Endothelial cell of umbilical vein (primary cell): ENCODE data around the gene ZNF609. TPM values are rescaled to one million over a fixed set of nuclear protein-coding genes. Genes with fewer than 3 reads are reported as not detected.

ENCODE experiments used
- BruUV-seq: library from RNA; stranded (reverse); fragments of 400-500 nt; replicated peaks from 2 replicates; lab custom pipeline; 2021; lab: Mats Ljungman, UMichigan
- CTCF ChIA-PET: fragments of 300-600, 350-600 bp; sonication (Branson Sonifier 250); formaldehyde crosslinking; loops from one replicate; lab custom pipeline; 2021; ENCODE audit warnings: antibody characterized with exemption, inconsistent platforms; lab: Charles Lee
- POLR2A ChIA-PET: fragments of 300-600, 350-600 bp; sonication (Branson Sonifier 250); formaldehyde crosslinking; loops from one replicate; lab custom pipeline; 2021; ENCODE audit warnings: antibody characterized with exemption, inconsistent platforms; lab: Charles Lee
- DNase-seq: peaks from one replicate; pipeline ENCODE4 v3.0.0-alpha.2; 2011; ENCODE audit warnings: low read depth, low spot score
- FAIRE-seq: peaks from 2 replicates; lab custom pipeline; 2011; peaks lifted over from hg19 to GRCh38; lab: Jason Lieb, UNC
- H2AFZ ChIP-seq: 2 replicates; pipeline ENCODE4 v1.6.0; 2012; ENCODE audit warnings: low read depth, low read length, control low read depth, inconsistent platforms
- H3K27ac ChIP-seq: 2 replicates; pipeline ENCODE4 v1.5.1; 2011; ENCODE audit warnings: low read depth, mild to moderate bottlenecking, control low read depth, low read length, moderate library complexity; ENCODE audit not compliant: insufficient read depth
- H3K27me3 ChIP-seq, 2 experiments: 2 replicates each; pipeline versions ENCODE4 v1.6.0 to v1.6.1; 2011; ENCODE audit warnings: low read length in 2 of 2, mixed read lengths in 1 of 2; ENCODE audit not compliant: control insufficient read depth in 2 of 2, insufficient read depth in 2 of 2
- H3K36me3 ChIP-seq, 2 experiments: 2 replicates in 1 of 2; 3 replicates in 1 of 2; pipeline ENCODE4 v1.5.1; 2011; ENCODE audit warnings: low read length in 2 of 2, mild to moderate bottlenecking in 1 of 2, moderate library complexity in 1 of 2; ENCODE audit not compliant: control insufficient read depth in 2 of 2, insufficient read depth in 2 of 2; ENCODE audit errors: extremely low read depth in 1 of 2
- H3K4me1 ChIP-seq: 3 replicates; pipeline ENCODE4 v1.5.1; 2011; ENCODE audit warnings: mild to moderate bottlenecking, low read length; ENCODE audit not compliant: control insufficient read depth, insufficient read depth; ENCODE audit errors: extremely low read depth
- H3K4me2 ChIP-seq: 2 replicates; pipeline ENCODE4 v1.6.1; 2011; ENCODE audit warnings: low read length, control low read depth, mixed read lengths; ENCODE audit not compliant: insufficient read depth
- H3K4me3 ChIP-seq, 3 experiments: fragments of 200-600 bp in 1 of 3; sonication (generic), shearing (Covaris generic) in 1 of 3; replicated peaks in 1 of 3; 2 replicates each; pipeline ENCODE4 v1.5.1; 2011 to 2016; ENCODE audit warnings: control low read depth in 3 of 3, low read length in 3 of 3, mild to moderate bottlenecking in 2 of 3, inconsistent platforms in 1 of 3, low read depth in 1 of 3, moderate library complexity in 1 of 3; ENCODE audit not compliant: insufficient read depth in 1 of 3
- H3K79me2 ChIP-seq: 2 replicates; pipeline ENCODE4 v1.6.0; 2012; ENCODE audit warnings: low read length, inconsistent platforms; ENCODE audit not compliant: control insufficient read depth, insufficient read depth
- H3K9ac ChIP-seq: replicated peaks from 2 replicates; pipeline ENCODE3; 2011; ENCODE audit warnings: low read length, control low read depth; ENCODE audit not compliant: insufficient read depth; ENCODE audit errors: extremely low read depth
- H3K9me1 ChIP-seq: replicated peaks from 3 replicates; pipeline ENCODE4 v1.6.0; 2011; ENCODE audit warnings: mild to moderate bottlenecking, low read length; ENCODE audit not compliant: control insufficient read depth, insufficient read depth; ENCODE audit errors: extremely low read depth
- H3K9me3 ChIP-seq: replicated peaks from 2 replicates; pipeline ENCODE4 v1.5.1; 2012; ENCODE audit warnings: low read length, inconsistent platforms; ENCODE audit not compliant: control insufficient read depth, insufficient read depth
- H4K20me1 ChIP-seq: replicated peaks from 2 replicates; pipeline ENCODE3; 2011; ENCODE audit warnings: mild to moderate bottlenecking, low read length; ENCODE audit not compliant: control insufficient read depth, insufficient read depth; ENCODE audit errors: extremely low read depth
- EZH2 ChIP-seq: IDR thresholded peaks from 2 replicates; pipeline ENCODE4 v1.6.1; 2012; ENCODE audit warnings: borderline replicate concordance, low read depth, mild to moderate bottlenecking, moderate library complexity, low read length, inconsistent platforms; ENCODE audit not compliant: severe bottlenecking
- GATA2 ChIP-seq: IDR thresholded peaks from 2 replicates; pipeline ENCODE4 v1.7.0; 2011; ENCODE audit warnings: low read depth, mild to moderate bottlenecking, moderate library complexity, mixed read lengths, low read length; ENCODE audit not compliant: insufficient read length, insufficient read depth
- JUN ChIP-seq: IDR thresholded peaks from 2 replicates; pipeline ENCODE4 v1.6.1; 2011; ENCODE audit warnings: borderline replicate concordance, low read depth; ENCODE audit not compliant: insufficient read length, insufficient read depth
- MYC ChIP-seq: IDR thresholded peaks from one replicate; pipeline ENCODE4 v1.6.1; 2011; ENCODE audit warnings: mild to moderate bottlenecking, low read depth, low read length
- POLR2AphosphoS5 ChIP-seq: IDR thresholded peaks from 2 replicates; pipeline ENCODE4 v1.6.1; 2012; ENCODE audit warnings: low read depth, mild to moderate bottlenecking, control low read depth, low read length, moderate library complexity; ENCODE audit not compliant: insufficient read depth
- dilution Hi-C: fragments of 300-500 bp; cut with MboI; formaldehyde crosslinking; loops from one replicate; pipeline ENCODE4 v1.15.0; 2019; ENCODE audit warnings: low sequenced_read_pairs; ENCODE audit not compliant: extremely low pct_ligation_motif_present
- intact Hi-C: fragments of 100-400 bp; cut with micrococcal nuclease; formaldehyde crosslinking; loops from one replicate; pipeline ENCODE4 v1.10.0; 2022
- polyA plus RNA-seq, 4 experiments: library from polyadenylated mRNA; depleted of rRNA in 3 of 4; stranded (reverse) in 3 of 4; unstranded in 1 of 4; fragments of >200 nt; gene quantifications; 2 replicates each; pipeline versions ENCODE4 v1.2.1 to v1.2.3, GENCODE V29; 2011 to 2012; ENCODE audit warnings: missing spikeins in 1 of 4
- total RNA-seq: library from RNA; stranded (reverse); gene quantifications from 2 replicates; pipeline ENCODE4 v1.2.3, GENCODE V29; 2021
- TF ChIP-seq, protein P1 (sequence below): IDR thresholded peaks from 2 replicates; pipeline ENCODE4 v1.6.1; 2011; ENCODE audit not compliant: insufficient read depth, insufficient read length
- TF ChIP-seq, protein P2 (sequence below), 2 donors: IDR thresholded peaks; 1 replicate in 1 of 2; 2 replicates in 1 of 2; pipeline ENCODE4 v1.5.1; 2011; ENCODE audit warnings: low read length in 2 of 2, mild to moderate bottlenecking in 2 of 2, moderate library complexity in 2 of 2, control low read depth in 1 of 2, inconsistent platforms in 1 of 2, low read depth in 1 of 2; ENCODE audit not compliant: insufficient read depth in 1 of 2; ENCODE audit errors: extremely low read depth in 1 of 2

ZNF609 gene
- total and polyA plus RNA-seq, 2 donors (not counting 3 experiments of a cell fraction or from before 2014, with no cell fraction given) = 18.2 to 49.6 TPM

DNA sequence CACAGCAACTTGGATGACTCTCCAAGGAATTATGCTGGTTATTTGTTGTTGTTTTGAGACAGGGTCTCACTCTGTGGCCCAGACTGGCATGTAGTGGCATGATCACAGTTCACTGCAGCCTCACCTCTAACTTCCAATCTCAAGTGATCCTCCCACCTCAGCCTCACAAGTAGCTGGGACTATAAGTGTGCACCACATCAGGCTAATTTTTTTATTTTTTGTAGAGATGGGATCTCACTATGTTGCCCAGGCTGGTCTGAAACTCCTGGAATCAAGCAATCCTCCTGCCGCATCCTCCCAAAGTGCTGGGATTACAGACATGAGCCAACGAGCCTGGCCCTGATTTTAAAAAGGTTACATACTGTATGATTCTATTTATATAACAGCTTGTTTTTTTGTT is 252.0 kb downstream of the ZNF609 start:
- Histone ChIP-seq H3K27ac (no peak overlapping the region), H3K9me3 (no peaks in the 10 kb centered on the region), H3K9me1 (no peaks in the 10 kb centered on the region), H3K79me2 (no peaks in the 10 kb centered on the region), H2AFZ (no peak overlapping the region), H3K36me3 (no peaks in the 10 kb centered on the region), H3K9ac (no peak overlapping the region), H4K20me1 (no peaks in the 10 kb centered on the region), H3K27me3 (no peaks in the 10 kb centered on the region), H3K4me2 (no peak overlapping the region), H3K4me1 (no peaks in the 10 kb centered on the region), H3K4me3 (no peak overlapping the region)
- TF ChIP-seq, protein P1, sequence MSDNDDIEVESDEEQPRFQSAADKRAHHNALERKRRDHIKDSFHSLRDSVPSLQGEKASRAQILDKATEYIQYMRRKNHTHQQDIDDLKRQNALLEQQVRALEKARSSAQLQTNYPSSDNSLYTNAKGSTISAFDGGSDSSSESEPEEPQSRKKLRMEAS = no peak
- TF ChIP-seq MYC (no peak), GATA2 (no peak)
- no peak for FAIRE-seq
- ChIA-PET CTCF (interaction anchor here (1.0 to 5.8 kb wide), 2 partner anchors 16 to 27 kb away, joined by 4 to 31 read pairs; no protein-coding TSS in a partner anchor), POLR2A (no interaction called here)
- intact Hi-C loops = no loop called here
- no peak for DNase-seq
- dilution Hi-C loops = no loop called here
- no TSS peak for BruUV-seq

DNA sequence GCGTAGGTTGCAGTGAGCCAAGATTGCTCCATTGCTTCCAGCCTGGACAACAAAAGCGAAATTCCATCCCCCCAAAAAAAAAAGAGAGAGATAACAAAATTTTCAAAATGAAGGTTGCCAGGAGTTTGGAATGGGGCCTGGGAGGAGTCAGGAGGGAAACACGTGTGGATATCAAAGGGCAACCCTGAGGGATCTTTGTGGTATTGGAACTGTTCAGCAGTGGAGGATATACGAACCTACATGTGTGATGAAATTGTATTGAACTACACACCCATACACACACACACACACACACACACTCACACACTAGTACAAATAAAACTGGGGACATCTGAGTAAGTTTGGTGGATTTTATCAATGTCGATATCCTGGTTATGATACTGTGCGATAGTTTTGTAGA is 253.2 kb downstream of the ZNF609 start:
- CTCF ChIA-PET = no interaction called here
- no peak for DNase-seq

More for the DNA sequence above, 253.2 kb downstream of the ZNF609 start:
- H4K20me1 ChIP-seq = no peaks in the 10 kb centered on the region
- no peak overlapping the region for H3K9ac ChIP-seq
- no peaks in the 10 kb centered on the region for H3K9me1 ChIP-seq
- no peaks in the 10 kb centered on the region for H3K79me2 ChIP-seq
- TF ChIP-seq JUN = no peak
- no peak for TF ChIP-seq POLR2AphosphoS5
- TF ChIP-seq, protein P1 = no peak
- TF ChIP-seq EZH2 = no peak
- TF ChIP-seq, protein P2, sequence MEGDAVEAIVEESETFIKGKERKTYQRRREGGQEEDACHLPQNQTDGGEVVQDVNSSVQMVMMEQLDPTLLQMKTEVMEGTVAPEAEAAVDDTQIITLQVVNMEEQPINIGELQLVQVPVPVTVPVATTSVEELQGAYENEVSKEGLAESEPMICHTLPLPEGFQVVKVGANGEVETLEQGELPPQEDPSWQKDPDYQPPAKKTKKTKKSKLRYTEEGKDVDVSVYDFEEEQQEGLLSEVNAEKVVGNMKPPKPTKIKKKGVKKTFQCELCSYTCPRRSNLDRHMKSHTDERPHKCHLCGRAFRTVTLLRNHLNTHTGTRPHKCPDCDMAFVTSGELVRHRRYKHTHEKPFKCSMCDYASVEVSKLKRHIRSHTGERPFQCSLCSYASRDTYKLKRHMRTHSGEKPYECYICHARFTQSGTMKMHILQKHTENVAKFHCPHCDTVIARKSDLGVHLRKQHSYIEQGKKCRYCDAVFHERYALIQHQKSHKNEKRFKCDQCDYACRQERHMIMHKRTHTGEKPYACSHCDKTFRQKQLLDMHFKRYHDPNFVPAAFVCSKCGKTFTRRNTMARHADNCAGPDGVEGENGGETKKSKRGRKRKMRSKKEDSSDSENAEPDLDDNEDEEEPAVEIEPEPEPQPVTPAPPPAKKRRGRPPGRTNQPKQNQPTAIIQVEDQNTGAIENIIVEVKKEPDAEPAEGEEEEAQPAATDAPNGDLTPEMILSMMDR (IDR thresholded peaks at IDR 0.05; ENCODE audit: extremely low read depth in 1 of 2, insufficient read depth in 1 of 2, low read depth in 1 of 2, low read length in 2 of 2) = no peak
- H3K27me3 ChIP-seq = no peaks in the 10 kb centered on the region
- peaks cover 9% of the 10 kb centered on the region for H3K4me1 ChIP-seq
- H3K4me2 ChIP-seq = no peak overlapping the region
- no peak overlapping the region for H3K27ac ChIP-seq
- no peaks in the 10 kb centered on the region for H3K9me3 ChIP-seq
- FAIRE-seq = no peak
- BruUV-seq = no TSS peak
- POLR2A ChIA-PET = no interaction called here
- H3K36me3 ChIP-seq = no peaks in the 10 kb centered on the region
- intact Hi-C loops (no loop called here), dilution Hi-C loops (no loop called here)
- H2AFZ ChIP-seq = no peak overlapping the region
- no peak overlapping the region for H3K4me3 ChIP-seq
